ENCODE results near the gene RFK.
A peak's percentile ranks its signal among the peaks of the same experiment; 100 is the strongest.

GRCh38 chr9:76419782-76420380, 25.7 kb upstream of the RFK start:
- TF ChIP-seq CTCF (IDR thresholded peaks at IDR 0.05 in 8 of 11, conservative IDR thresholded peaks at IDR 0.05 in 3 of 11) = peak in 7 of 11 experiments; percentile 31 to 56 (median 45)
- no peak for TF ChIP-seq POLR2AphosphoS5 (IDR thresholded peaks at IDR 0.05)
- no peak for TF ChIP-seq POLR2A (IDR thresholded peaks at IDR 0.05)

All from spleen (tissue), 7 donors.